Measurements from ENCODE around the gene PTMS.

PTMS gene

GRCh38 chr12:6752167-6752920, 13.8 kb upstream of the PTMS start:
- DNase-seq (ENCODE audit: low read depth in 2 of 2), result no peak

GRCh38 chr12:6752921-6753771, 13.0 kb upstream of the PTMS start, which contains the start of gene MLF2:
Gene MLF2 (minus strand): TSS chr12:6753141. CDS start chr12:6752334, 807 bp downstream.
- DNase-seq (ENCODE audit: low read depth in 2 of 2), result peak; percentile 93 to 98

GRCh38 chr12:6753772-6754356, 12.3 kb upstream of the PTMS start:
- DNase-seq (ENCODE audit: low read depth in 2 of 2), result no peak

- DNase-seq (ENCODE audit: low read depth in 2 of 2), result no peak
Observed at GRCh38 chr12:6754411-6754810, 11.8 kb upstream of the PTMS start.

- no peak for DNase-seq (ENCODE audit: low read depth in 2 of 2)
Observed at GRCh38 chr12:6757028-6757690, 9.0 kb upstream of the PTMS start.

GRCh38 chr12:6758506-6759095, 7.6 kb upstream of the PTMS start:
- DNase-seq (ENCODE audit: low read depth in 2 of 2), result no peak

GRCh38 chr12:6759741-6760140, 6.4 kb upstream of the PTMS start:
- no peak for DNase-seq (ENCODE audit: low read depth in 2 of 2)

- no peak for DNase-seq (ENCODE audit: low read depth in 2 of 2)
Observed at GRCh38 chr12:6763380-6763779, 2.8 kb upstream of the PTMS start.

GRCh38 chr12:6764011-6764828, 1.9 kb upstream of the PTMS start:
- DNase-seq (ENCODE audit: low read depth in 2 of 2), result peak in 1 of 2 donors; percentile 46

- DNase-seq (ENCODE audit: low read depth in 2 of 2), result no peak
Observed at GRCh38 chr12:6765048-6765633, 1.0 kb upstream of the PTMS start.

GRCh38 chr12:6766651-6767349, 637 bp downstream of the PTMS start:
- DNase-seq (ENCODE audit: low read depth in 2 of 2), result no peak

- DNase-seq (ENCODE audit: low read depth in 2 of 2), result no peak
Observed at GRCh38 chr12:6767353-6768319, 1.5 kb downstream of the PTMS start.

- DNase-seq (ENCODE audit: low read depth in 2 of 2), result no peak
Observed at GRCh38 chr12:6768437-6768914, 2.3 kb downstream of the PTMS start.

GRCh38 chr12:6768990-6769389, 2.8 kb downstream of the PTMS start:
- no peak for DNase-seq (ENCODE audit: low read depth in 2 of 2)

GRCh38 chr12:6769666-6770065, 3.5 kb downstream of the PTMS start:
- DNase-seq (ENCODE audit: low read depth in 2 of 2), result no peak

- no peak for DNase-seq (ENCODE audit: low read depth in 2 of 2)
Observed at GRCh38 chr12:6770094-6770493, 3.9 kb downstream of the PTMS start.

- DNase-seq (ENCODE audit: low read depth in 2 of 2), result no peak
Observed at GRCh38 chr12:6770600-6770999, 4.4 kb downstream of the PTMS start.

- no peak for DNase-seq (ENCODE audit: low read depth in 2 of 2)
Observed at GRCh38 chr12:6771091-6771495, 4.9 kb downstream of the PTMS start.

Measured in stimulated activated CD8-positive, alpha-beta memory T cell treated with anti-CD3 and anti-CD28 coated beads, Interleukin-2, amount 100 ng/mL, for 48 hours (primary cell).